NCI-H2029 (cell line): ENCODE data around the gene PARVA.
"Not testable (repeated sequence)": the region's sequence is repeated elsewhere in the genome, so short reads cannot be mapped to it uniquely, and the experiment has no call there.

Experiments
- DNase-seq: peaks from one replicate; lab custom pipeline; 2025; lab: John Stamatoyannopoulos, UW

Gene PARVA, protein sequence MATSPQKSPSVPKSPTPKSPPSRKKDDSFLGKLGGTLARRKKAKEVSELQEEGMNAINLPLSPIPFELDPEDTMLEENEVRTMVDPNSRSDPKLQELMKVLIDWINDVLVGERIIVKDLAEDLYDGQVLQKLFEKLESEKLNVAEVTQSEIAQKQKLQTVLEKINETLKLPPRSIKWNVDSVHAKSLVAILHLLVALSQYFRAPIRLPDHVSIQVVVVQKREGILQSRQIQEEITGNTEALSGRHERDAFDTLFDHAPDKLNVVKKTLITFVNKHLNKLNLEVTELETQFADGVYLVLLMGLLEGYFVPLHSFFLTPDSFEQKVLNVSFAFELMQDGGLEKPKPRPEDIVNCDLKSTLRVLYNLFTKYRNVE

DNA sequence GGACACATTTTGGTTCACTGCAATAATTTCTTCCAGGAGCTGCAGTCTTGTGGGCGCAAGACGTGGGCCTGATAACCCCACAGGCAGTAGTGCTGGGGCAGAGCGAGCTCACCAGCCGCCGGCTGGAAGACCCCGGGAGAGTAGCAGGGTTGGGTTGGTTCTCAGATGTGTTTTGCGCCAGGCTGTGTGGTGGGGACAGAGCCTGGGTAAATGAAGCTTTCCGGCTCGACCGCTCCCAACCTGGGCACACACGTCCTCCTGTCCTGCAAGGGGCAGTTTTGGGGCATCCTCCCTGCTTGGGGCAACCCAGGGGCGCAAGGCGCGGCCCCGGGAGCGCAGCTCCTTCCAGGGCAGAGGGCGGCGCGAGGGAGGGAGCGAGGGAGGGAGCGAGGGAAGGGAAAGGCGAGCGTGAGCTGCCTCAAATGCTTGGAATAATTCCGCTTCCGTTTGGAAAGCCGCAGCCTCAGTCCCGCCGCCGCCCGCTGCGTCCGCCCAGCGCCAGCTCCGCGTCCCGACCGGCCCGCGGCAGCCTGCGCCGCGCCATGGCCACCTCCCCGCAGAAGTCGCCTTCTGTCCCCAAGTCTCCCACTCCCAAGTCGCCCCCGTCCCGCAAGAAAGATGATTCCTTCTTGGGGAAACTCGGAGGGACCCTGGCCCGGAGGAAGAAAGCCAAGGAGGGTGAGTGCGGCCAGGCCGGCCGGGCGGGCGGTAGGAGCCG lies at the start of gene PARVA:
TSS of gene PARVA (plus strand) at position 466 of the 718 bp plus-strand sequence. CDS start at position 543, 77 bp downstream.
- DNase-seq: peak; percentile 30

DNA sequence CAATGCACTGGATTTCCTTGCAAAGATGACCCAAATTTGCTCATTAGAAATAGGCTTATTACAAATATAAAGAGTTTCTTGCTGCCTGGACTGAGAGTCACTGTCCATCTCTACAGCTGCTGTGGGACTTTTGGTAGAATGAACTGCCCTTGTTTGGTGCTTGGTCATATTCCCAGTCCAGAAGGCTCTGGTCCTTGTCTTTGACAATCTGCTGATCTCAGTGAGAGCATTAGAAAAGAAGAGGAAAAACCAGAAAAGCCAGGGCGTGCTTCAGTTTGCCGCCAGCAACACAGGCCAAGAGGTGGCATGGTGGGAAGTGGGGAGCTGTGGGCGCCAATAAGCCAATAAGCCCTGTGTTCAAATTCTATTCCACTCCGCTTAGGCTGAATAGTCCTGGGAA lies 48.2 kb upstream of the PARVA start:
- DNase-seq: no peak

DNA sequence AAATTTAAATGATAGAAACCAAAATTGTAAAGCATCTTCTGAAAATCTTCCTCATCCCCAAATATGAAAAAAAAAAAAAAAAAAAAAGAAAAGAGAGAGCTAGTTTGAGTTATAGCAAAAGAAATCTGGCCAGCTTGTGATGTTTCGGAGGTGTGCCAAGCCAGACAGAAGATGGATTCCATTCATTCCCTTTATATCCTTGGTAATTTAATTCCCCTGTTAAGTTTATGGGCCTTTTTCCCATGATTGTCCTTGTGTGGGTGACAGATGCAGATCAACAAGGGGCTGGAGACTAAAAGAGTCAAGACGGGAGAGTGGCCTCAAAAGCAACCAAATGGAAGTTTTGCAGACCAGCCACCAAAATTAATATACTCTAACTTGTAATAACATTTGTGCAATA lies 47.6 kb upstream of the PARVA start:
- DNase-seq: no peak

DNA sequence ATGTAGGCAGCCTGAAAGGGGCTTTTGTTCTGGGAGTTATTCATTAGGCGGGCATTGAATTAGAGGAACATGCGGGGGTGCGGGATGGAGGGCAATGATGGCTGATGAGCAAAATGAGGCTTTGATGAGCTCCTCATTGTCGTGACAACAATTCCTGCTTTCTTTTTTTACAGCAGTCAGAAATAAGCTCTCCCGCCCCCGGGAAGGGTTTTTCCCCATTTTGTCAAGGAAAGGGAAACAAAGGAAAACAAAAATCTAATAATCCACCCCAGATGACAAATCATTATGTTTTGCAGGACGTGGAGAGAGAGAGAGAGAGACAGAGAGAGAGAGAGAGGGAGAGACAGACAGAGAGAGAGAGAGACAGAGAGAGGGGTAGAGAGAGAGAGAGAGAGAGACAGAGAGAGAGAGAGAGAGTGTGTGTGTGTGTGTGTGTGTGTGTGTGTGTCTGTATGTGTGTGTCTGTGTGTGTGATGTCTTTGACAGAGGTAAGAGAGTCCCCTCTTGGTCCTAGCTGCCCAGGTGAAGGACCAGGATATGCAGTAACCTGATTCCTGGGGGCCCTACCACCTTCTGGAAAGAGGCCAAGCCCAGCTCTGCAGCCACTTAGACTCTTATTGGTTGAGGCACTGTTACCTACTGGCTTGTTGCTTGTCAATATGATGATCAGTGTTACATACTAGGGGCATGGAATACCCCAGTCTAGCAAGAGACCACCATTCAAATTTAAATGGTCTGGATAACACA lies 46.7 kb upstream of the PARVA start:
- peak; percentile 54 for DNase-seq

DNA sequence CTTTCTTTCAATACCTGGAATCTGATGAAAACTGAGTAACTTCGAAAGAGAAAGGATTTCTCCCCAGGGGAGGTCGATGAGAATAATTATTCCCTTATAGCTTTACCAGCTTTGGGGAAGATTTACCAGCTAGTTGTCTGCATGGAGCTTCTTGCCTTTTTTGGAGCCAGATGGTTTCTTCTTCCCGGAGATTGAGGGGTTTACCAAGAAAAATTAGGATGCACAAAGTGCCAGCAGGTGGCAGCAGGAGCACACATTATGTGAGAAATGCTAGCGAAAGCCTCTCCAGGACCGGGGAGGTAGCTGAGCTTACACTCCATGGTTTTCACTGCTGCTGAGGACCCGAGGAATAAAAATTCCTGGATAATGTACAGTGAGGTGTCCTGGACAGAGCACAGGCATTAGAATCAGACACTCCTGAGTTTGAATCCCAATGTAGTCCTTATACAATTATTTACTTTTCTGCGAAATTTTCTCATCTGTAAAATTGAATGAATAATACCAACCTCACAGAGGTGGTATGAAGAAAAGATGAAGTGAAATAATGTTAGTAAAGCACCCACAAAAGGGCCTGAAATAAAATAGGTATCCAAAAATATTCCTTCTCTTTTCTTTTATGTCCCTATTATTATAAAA lies 46.0 kb upstream of the PARVA start:
- DNase-seq: peak; percentile 87

DNA sequence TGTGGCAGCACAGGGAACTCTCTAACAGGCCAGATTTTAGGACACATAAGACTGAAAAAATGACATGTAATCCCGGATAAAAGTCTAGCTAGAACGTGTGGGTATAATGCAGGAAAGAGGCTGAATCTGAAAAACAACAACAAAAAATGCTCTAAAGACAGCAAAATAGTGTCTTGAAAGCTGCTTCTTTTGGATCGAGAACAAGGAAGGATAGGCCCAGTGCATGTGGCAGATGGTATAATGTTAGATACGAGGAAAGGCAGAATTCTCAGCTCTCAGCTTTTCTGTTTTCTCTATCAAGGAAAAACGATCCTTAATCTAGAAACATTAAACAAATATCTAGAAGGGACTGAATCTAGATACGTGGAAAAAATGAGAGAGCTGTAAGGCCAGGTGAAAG lies 33.8 kb upstream of the PARVA start:
- no peak for DNase-seq

DNA sequence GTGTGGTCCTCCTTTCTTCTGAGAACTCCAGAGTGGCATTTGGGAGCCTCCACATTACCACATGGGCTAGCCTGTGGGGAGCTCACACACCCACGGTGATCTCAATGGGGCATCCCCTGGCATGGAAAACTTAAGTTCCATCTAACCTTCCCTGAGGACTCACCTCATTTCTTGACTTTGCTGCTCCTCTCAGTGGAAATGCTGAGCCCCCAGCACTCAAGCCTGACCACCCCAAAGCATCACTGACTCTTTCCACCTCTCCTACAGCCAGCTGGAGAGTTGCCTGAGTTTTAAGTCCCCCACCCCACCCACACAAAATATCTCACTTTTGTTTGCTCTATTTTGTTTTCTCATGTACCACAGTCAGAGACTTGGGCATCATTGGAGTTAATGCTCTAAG lies 23.8 kb upstream of the PARVA start:
- no peak for DNase-seq

DNA sequence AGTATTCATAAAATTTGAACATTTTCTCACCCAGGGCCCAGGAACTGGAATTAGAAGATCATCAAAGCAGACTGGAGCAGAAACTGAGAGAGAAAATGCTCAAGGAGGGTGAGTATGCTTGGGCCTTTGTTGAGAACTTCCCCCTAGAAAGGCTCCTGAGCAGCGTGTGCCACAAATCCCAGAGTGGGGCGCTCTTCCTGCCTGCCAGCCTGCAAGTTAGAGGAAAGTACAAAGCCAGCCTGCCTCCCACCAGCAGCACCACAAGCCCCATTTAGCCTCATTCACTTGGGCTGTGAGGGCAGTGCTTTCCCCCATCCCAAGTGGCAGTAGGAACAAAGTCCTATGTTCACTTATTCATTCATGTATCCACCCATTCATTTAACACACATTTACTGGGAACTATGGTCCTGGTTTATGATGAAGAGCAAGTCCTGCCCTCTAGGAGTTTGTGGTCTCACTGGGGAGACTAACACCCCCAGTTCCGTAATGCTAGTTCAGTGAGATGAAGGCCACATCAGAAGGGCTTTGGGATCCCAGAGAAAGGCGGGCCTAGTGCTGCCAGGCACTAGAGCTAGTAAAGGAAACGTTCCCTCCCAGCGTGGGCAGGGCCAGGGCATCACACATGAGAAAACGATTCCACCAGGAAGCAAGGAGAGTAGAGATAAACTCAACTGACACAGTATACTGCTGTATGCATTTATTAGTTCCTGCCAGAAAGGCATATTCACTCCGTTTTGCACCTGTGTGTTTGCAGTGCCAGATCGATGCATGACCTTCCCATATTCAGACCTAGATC lies 22.4 kb upstream of the PARVA start:
- no peak for DNase-seq

DNA sequence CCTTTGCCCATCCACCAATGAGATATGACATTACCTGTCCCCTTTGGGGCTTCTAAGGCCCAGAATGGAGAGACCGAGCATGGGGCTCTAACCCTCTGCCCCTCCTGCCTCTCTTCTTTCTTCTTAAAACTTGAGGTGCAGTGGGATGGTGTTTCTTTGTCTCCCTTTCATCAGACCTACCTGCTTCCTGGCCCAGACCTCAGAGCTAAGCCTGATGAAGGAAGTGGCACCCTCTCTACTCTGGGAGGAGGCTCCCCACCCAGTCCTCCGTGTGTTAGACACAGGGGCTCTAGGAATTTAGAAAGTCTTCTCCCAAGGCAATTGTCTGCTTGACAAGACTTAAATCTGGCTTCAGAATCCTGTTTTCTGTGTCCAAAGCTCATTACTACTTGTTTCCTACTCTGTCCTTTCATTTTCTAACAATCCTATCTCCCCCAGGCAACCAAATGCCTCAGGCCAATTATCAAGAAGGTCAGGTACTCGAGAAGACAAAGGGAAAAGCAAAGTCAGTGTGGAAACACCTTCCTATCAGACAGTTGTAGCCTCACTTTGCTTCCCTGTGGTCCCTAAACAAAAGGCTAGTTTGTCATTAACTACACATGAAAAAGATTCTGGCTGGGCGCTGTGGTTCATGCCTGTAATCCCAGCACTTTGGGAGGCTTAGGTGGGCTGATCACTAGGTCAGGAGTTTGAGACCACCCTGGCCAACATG lies 20.3 kb upstream of the PARVA start:
- DNase-seq: no peak

DNA sequence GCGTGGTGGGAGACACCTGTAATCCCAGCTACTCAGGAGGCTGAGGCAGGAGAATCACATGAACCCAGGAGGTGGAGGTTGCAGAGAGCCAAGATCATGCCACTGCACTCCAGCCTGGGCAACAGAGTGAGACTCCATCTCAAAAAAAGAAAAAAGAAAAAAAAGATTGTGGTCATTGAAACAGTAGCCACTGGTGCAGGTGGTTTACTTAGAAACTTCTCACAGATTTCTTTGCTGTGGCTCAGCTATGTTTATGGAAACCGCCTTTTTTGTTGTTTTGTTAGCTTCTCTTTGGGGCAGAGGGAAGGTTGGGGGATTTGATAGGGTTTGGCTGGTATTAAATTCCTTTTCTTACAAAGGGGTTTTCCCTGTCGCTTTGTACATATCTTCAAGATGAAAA lies 19.7 kb upstream of the PARVA start:
- DNase-seq: not testable (repeated sequence)

DNA sequence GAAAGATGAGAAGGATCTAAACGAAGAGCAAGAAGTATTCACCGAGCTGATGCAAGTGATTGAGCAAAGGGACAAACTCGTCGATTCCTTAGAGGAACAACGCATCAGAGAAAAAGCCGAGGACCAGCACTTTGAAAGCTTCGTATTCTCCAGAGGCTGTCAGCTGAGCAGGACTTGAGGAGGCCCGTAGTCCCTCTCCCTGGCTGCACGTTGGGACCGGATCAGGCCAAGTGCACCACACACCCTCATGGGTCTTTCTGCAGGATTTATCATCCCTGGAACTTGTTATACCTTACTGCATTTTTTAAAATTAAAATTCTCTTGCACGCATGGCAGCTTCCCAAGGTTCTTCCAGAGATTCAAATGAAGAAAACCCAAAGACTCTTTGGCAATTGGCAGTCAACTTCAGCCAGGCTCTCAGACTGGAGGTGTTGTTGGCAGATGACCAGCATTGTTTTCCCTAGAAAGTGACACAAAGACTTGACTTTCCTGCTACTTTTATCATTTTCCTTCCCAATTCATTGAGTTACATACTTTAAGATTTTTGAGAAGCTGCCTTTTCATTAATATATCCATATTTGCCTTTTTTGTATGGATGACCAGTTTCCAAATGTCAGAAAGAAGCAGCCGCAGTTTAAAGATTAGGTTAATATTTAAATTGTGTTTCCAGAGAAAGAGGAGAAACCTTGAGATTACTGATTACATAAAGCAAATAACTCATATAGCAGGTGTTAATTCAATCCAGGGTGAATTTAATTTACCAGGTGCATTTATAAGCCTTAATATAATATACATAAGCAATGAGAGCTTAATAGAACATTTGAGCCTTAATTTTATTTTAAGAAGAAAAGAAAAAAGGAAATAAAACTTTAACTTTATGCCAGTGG lies 18.8 kb upstream of the PARVA start:
- no peak for DNase-seq

DNA sequence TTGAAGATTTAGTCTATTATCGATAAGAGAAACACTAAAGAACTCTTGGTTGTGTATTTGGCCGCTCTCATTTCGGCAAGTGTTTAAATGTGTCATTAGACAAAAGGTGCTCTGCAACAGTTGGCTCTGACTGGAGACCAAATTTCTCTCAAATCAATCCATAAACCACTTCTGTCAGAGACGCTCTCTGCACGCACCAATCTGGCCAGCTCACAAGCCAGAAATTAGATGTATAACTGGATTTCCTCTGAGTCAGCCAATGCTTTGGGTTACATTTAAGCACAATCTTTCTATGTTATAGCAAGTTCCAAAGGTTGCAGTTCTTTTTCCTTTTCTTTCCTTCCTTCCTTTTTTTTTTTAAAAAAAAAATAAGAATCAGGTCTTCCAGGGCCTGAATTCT lies 17.6 kb upstream of the PARVA start:
- DNase-seq: no peak

DNA sequence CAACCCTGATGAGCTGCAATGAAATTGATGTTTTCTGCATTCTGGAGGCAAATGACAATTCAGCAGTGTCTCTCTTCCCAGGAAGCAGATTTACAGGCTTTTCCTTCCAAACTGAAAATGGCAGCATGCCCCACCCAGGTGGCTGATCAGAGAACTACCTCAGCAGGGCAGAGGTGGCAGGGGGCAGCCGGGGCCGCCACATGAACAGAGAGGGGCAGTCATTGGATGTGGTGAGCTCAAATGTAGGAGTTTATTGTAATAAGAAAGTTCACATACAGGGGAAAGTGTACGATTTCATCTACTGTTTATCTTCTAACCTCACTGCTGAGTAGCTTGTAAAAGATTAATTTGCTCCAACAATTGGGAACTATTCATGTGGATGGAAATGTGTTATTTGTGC lies 15.7 kb upstream of the PARVA start:
- DNase-seq: no peak

DNA sequence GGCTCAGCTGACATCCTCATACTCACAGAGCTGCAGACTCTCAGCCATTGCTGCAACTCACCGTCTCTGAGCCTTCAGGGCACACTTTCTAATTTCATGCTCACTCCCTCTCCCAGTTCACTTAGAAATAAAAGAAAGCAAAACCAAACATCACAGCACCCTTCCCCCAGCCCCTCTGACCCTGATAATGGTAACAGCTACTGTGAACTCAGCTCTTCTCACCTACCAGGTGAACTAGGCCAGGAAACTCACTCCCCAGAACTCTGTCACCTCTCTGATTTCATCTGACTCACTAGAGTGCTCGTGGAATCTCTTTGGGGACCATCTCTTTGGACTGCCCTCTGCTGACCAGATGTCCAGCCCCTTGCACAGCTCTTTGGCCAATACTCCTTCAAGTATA lies 14.5 kb upstream of the PARVA start:
- DNase-seq: no peak

DNA sequence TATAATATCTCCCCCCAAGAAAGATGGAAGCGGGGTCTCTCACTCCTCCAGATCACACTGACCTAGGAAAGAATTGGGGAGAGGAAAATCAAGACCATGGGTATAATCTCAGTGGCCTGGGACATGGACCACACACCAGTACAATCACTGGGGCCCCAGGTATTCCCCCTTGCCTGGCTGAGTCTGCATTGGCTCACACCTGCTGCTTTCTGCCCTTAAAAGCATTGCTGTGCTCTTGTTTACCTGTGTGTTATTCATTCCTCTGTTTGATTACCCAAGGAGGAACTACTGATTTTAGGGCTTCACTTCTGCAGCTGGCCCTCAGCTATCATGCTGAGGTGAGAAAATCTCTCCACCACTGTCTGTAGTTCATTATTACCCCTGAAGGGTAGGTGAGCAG lies 14.0 kb upstream of the PARVA start:
- no peak for DNase-seq

DNA sequence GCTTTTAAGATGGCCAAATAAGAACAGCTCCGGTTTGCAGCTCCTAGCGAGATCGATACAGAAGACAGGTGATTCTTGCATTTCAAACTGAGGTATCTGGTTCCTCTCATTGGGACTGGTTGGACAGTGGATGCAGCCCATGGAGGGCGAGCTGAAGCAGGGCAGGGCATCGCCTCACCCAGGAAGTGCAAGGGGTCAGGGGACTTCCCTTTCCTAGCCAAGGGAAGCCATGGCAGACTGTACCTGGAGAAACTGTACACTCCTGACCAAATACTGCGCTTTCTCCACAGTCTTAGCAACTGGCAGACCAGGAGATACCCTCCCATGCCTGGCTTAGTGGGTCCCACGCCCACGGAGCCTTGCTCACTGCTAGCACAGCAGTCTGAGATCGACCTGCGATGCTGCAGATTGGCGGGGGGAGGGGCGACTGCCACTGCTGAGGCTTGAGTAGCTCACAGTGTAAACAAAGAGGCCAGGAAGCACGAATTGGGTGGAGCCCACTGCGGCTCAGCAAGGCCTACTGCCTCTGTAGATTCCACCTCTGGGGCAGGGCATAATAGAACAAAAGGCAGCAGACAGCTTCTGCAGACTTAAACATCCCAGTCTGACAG lies 11.3 kb upstream of the PARVA start:
- peak; percentile 60 for DNase-seq

DNA sequence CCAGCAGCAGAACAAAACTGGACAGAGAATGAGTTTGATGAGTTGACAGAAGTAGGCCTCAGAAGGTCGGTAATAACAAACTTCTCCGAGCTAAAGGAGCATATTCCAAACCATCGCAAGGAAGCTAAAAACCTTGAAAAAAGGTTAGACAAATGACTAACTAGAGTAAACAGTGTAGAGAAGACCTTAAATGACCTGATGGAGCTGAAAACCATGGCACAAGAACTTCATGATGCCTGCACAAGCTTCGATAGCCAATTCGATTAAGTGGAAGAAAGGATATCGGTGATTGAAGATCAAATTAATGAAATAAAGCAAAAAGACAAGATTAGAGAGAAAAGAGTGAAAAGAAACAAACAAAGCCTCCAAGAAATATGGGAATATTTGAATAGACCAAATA lies 10.3 kb upstream of the PARVA start:
- DNase-seq: not testable (repeated sequence)

DNA sequence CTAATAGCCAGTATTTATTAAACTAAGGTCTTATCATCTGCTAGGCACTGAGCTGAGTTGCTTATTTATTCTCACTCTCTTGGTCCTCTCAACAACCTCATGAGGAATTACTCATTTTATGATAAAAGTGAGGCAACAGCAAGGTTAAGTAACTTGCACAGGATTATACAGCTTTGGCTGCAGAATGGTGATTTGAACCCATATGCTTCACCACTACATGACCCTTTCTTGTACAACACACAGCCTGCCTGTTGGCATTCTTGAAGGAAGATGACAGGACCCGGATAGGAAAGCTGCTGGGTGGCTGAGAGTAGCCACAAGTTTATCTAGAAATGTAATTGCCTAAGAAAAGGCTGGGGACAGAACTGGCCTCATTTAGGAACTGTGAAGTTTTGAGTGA lies 5.3 kb upstream of the PARVA start:
- no peak for DNase-seq

DNA sequence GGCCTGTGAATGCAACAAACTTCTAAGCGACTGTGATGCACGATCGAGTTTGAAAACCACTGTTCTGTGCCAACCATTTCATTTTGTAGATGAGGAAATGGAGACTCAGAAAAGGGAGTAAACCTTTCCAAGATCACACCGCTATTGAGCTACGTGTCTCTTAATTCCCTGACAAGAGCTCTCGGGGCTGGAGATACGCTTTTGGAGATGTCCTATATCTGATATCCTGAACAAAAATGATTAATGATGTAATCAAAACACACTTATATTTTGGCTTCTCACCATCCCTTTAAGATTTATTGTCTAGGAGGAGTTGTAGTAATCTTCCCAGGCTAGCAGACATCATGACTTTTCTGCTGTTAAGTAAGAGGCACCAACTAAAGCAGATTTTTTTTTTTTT lies 1.7 kb upstream of the PARVA start:
- DNase-seq: no peak
